Measurements from ENCODE around the gene PLXNB2.

PLXNB2 gene

GRCh38 chr22:50225200-50225969 lies 82.1 kb downstream of the PLXNB2 start:
- Histone ChIP-seq H3K27me3 (ENCODE audit: insufficient read depth, low read length, poor library complexity) (no peaks in the 10 kb centered on the region), H2AFZ (ENCODE audit: low read depth, low read length) (no peak overlapping the region), H3K9ac (ENCODE audit: low read depth, low read length) (no peak overlapping the region), H3K4me1 (ENCODE audit: insufficient read depth, low read length) (no peaks in the 10 kb centered on the region), H3K36me3 (ENCODE audit: insufficient read depth, low read length) (peaks cover 82% of the 10 kb centered on the region), H4K20me1 (ENCODE audit: insufficient read depth, low read length) (peaks cover 44% of the 10 kb centered on the region), H3K9me3 (ENCODE audit: insufficient read depth, low read length, severe bottlenecking) (no peaks in the 10 kb centered on the region), H3K4me2 (ENCODE audit: insufficient read depth, low read length) (no peak overlapping the region), H3K79me2 (ENCODE audit: insufficient read depth, low read length) (peaks cover 9% of the 10 kb centered on the region; the same call in 1 of the 2 replicates), H3K4me3 (ENCODE audit: low read depth in 1 of 2, low read length in 2 of 2) (no peak overlapping the region), H3K27ac (ENCODE audit: low read length) (no peak overlapping the region)
- DNase-seq, result no peak
- ATAC-seq (ENCODE audit: insufficient read depth, low read depth), result no peak
- TF ChIP-seq EZH2 (IDR thresholded peaks at IDR 0.05; ENCODE audit: borderline replicate concordance, low read depth, low read length, severe bottlenecking) (no peak), CTCF (IDR thresholded peaks at IDR 0.05; ENCODE audit: borderline replicate concordance, extremely low read depth, low read length, poor library complexity, severe bottlenecking) (no peak)

All from DND-41 (cell line).